EL (cell line): ENCODE results near the gene PGM5.

Experiments
- DNase-seq: peaks from one replicate; pipeline ENCODE4 v3.0.0-alpha.2; 2016

The PGM5 gene

DNA sequence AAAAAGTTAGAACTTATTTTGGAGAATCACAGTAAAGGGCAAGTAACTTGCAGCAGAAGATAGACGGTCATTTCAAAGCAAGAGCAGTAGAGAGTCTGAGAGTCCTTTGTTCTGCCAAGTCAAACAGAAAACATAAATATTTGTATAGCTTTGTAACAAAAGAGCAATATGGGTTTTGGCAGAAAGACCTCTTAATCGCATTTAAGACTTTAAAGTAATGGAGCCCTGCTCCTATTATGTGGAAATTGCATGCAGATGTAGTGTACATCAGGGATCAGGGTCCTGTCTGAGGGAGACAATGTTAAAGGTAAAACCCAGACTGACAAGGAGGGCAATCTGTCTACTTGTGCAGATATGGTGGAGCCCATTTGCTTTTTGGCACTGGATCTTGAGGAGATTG is 87.2 kb downstream of the PGM5 start:
- no peak for DNase-seq

DNA sequence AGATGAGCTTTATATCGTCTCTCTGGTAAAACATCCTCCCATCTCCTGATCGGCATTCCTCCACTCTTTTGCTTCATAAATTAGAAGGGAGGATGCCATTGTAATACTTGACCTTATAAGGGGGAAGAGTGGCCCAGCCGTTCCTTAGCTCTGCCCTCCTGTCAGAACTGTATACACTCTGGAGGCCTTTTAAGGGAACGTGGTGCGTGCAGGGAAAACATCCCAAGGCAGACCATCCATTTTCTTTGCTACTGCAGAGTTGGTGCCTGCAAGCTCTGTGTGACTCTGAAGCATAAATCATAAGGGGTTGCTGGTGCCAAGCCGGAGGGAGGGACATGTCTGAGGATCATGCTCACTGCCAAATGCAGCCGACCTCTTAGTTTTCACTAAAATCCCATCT is 90.4 kb downstream of the PGM5 start:
- DNase-seq, result no peak

DNA sequence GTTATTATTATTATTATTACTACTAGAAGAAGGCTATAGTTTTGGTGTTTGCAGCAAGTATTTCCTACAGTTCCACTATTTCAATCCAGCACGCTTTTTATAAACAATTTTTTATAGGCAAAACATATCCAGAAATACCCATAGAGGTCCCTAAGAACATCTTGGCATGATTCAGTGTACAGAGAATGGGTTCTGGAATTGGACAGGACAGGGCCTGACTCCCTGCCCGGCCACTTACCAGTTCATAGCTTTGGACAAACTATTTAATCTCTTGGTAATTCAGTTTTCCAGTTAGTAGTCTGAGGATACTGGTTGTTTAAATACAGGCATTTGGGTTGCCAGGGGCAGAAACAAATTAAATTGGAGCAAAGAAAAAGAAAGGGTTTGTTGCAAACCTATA is 91.2 kb downstream of the PGM5 start:
- no peak for DNase-seq

DNA sequence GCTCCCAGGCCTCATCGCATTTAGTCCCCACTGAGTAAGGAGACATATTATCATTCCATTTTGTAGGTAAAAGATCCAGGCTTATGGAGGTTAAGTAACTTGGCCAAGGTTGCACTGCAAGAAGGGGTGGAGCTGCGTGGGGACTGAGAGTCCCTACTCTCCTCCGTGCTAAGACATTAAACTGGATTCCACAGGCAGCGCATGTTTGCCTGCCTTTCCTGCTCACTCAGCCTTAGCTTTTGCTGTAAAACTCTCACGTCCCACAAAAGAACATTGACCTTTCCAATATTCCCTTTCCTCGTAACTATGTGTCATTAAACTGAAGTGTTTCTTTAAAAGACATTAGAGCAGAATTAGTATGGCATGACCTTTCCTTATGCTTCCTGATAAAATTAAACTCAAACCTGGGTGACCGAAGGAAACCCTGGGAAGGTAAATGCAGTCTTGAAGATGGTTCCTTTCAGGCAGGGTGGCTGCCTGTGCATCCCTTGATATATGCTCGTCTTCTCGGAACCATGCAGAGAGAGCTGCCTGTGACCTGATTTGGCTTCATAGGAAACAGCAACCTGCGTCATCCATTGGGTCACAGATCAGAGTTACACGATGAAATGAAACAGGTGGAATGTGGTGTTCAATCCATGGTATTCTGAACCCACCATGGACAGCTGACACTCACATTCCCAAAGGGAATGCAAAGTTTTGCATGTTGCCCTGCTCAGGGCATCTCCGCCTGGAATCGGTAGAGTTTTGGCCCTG is 98.3 kb downstream of the PGM5 start:
- DNase-seq, result no peak

DNA sequence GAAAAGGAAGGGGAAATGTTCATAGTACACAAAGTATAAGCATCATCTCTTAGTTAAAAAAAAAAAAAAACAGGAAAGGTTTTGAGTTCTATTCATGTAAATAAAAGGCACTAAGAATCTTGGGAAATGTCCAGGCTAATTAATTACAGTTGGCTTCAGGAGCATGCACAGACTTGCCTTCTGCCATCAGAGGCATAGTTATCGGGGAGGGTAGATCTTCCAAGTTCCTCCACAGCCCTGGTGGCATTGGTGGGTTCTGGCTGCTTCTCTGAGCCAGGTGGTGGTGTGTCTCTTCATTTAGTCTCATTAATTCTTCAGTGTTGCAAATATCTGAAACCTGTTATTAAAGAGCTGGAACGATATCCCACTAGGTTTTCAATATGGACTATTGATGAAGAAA is 99.0 kb downstream of the PGM5 start:
- DNase-seq, result no peak

DNA sequence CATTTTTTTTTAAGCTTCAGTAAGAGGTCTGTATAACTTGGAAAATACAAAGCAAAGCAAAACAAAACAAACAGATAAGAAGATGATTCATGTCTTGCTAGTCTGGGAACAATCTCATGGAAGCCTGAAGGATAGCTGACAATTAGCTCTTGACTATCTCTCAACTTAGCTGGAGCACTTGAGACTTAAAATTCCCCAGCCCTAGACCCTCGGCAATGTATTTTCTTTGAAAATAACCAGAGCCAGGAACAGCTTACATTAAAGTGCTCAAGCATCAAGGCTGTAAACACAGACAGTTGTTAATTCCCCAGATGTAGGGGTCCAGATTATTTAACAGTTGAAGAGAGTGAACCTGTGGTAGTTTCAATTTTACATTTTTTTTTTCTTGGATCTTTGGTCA is 101.4 kb downstream of the PGM5 start:
- no peak for DNase-seq

DNA sequence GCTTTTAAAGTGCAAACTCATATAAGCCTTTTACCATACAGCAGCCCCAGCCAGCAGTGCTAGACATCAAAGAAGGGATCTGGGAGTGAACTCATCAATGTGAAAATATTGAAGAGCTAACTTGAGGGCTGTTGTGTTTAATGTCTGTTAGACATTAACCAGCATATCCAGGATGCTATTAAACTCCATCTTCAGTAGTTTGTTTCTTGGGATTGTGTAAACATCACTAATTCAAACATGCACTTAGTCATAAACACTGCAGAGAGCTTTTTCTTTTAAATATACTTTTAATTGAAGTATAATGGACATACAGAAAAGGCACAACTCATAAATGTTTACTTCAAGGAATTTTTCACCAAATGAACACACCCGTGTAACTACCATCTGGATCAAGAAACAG is 102.5 kb downstream of the PGM5 start:
- no peak for DNase-seq

DNA sequence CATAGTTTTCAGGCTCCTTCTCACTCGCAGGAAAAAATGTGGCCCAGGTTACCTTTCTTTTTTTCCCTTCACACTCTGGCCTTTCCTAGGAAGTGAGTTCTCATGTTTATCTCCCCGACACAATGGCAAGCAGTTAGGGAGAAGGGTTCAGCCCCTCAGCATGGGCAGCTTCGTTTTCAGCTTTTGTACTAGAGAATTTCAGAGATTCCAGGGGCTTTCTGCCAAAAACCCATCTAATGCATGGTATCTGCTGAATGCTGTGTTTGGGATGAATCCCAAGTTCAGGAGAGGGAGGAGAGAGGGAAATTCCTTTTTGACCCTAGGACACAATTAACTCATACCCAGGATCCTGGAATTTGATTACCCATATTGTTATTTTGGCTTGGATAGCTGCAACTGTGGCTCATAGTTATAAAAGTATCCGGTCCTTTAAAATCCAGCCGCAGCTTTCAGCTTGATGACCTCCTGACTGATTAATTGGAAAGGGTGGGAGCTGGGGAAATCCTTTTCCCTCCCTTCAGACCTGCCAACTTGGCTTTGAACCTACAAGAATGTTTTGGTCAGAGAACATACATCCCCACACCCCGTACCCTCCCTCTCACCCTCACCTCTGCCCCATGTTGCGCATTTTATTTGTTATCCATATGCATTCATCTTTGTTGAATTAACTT is 105.8 kb downstream of the PGM5 start:
- DNase-seq, result peak; percentile 8

DNA sequence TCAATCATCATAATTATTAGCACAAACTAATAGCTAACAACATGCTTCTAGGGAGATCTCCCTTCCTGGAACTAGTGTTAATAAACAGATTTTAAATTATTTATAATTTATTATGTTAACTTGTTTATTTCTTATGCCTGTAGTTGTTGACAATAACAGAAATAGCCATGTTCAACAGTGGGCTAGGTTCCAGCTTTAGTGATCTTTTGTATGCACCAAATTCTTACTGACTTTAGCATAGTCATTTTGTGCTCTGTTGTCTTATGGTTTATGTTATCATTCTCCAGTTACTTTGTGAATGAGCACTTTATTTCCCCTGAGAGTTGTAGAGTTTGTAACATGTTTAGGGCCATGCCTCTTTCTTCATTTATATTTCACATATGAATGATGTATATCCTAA is 113.7 kb downstream of the PGM5 start:
- no peak for DNase-seq

DNA sequence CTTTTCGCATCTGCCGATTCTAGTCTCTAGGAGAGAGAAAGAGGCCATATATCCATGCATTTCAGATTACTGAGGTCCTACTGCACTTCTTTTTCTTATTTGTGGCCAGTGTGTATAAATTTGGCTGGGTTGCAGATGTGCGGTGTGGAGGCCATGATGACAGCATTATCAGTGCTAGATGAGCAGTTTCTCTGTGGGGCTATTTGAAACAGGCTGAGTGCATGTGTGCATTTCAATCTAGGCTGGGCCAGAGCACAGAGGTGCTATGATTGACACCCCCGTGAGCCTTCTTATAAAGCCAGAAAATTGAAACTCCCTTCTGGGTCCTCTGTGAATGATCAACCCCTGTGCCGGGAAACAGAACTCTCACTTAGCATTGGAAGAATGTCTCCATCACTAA is 114.2 kb downstream of the PGM5 start:
- no peak for DNase-seq

DNA sequence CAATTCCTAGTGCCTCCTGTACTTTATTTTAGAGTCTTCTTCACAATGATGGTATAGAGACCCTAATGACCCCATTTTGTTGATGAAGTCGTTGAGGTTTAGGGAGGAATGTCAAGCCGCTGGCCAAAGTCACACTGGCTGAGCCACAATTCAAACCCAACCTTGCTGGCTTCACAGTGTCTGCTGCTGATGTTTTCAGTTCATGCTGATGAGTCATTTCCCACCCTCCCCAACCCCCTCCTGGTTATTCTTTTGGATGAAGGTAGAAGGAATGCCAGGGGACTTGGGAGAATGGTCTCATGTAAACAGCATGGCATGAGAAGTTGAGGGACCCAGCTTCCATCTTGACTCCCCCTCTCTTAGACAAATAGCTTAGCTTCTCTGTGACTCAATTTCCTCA is 115.7 kb downstream of the PGM5 start:
- no peak for DNase-seq

DNA sequence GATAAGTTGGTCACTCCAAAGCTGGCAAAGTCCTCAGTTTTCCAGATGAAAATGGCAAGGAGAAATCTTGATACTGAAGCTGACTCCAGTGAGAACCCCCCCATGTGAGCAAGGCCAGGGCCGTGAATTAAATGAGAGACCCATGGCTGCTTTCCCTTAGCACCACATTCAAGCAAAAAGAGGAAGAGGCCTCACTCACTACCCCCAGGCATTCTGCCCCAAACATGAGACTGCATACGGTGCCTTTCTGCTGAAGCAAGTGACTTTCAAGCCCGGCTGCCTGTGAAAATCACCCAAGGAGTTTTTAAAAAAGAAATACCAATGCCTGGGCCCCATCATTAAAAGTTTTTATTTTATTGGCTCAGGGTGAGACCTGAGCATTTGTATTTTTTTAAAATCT is 117.4 kb downstream of the PGM5 start:
- no peak for DNase-seq

DNA sequence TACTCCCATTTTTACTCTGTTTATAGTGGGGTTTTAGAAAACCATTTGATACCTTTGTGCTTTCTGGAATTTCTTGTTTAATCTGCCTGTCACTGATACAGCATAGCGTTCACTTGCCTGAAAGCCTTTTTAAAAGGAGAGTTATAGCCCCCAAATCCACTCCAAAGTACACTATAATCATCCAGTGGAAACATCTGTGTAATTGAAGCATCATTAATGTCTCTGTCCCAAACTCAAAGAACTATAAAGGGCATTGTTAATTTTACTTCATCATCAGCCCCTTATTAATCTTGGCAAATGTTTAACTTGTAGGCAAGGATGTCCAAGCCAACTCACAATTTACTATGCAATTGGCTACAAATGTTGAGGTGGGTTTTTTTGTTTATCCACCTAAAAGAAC is 120.0 kb downstream of the PGM5 start:
- no peak for DNase-seq

DNA sequence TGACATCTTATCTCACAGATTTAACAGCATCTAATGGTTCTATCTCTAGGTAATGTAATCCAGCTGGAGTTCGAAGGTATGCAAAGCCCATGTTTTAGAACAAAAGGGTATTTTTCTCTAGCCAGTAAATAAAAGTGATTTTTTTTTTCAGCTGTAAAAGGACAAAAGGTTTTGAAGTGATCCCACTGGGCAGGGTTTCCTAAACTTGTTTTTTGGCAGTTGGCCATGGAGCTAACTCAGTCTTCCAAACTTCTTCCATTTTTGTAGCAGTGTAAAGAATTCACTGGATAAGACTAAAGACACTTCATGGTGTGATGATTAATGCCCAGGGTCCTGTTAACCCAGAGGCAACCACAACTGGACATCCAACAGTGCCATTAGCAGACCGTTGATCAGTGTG is 120.4 kb downstream of the PGM5 start:
- no peak for DNase-seq

DNA sequence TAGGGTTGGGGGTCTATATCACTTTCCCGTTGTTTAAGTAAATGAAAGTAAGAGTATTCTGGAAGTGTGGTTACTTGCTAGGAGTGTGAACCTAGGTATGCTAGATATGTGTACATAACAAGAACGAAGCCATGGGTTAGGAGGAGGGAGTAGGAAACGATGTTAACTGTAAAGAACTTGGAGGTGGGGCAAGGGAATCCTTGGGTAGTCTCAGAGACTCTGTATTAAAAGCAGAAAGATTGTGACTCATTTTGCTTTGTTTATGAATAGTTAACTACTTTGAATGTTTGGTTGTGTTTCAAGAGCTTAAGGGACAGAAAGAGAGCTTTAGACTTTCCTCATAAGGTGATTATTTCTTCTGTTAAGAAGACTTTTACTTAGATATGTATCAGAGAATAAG is 124.4 kb downstream of the PGM5 start:
- DNase-seq, result no peak

DNA sequence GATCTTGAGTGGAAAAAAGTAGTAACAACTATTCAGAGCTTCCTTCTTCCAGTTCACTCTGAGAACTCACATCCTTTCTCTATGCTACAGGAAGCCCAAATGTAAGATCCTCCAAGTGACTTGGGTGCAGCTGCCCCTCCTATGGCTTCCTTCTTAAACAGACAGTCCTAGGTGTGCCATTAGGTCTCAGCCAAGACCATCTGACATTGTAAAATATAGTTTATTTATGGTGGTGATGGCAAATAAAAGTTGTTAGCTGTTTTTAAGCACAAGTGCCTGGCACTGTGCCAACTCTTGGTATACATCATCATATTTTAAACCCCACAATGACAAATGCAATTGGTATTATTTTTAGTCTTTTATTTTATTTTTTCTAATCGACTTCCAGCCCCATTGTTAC is 126.1 kb downstream of the PGM5 start:
- no peak for DNase-seq

DNA sequence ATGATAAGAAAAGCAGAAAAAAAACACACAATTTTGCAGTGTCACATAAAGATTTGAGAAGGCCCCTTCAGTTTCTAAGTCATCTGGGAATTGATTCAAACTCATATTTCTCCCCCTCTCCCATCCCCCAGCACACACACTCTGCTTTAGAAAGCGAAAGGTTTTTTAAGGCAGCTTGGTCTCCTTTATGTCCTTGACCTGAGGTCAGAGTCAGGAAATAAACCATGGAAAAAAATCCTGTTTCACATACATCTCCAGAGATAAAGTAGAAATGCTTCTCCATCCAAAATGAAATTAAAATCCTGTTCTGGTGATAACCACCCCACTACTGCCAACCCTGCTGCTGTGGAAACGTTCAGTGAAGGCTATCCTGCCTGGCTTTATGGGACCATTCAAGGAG is 131.7 kb downstream of the PGM5 start:
- DNase-seq, result no peak

DNA sequence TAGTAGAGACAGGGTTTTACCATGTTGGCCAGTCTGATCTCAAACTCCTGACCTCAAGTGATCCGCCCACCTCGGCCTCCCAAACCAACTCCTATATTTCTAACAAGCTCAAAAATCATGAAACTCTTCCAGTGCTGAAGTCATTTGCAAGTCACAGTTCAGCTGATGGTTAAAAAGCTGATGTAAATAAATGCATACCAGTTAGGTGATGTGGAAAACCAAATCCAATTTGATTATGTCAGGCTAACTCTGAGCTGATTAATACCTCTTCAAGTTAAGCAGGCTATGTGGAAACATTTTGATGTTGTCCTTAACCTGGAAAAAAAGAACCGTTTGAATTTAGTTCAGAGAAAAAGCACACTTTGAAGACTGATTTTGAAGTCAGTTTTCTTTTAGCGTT is 133.2 kb downstream of the PGM5 start:
- DNase-seq, result peak; percentile 53

DNA sequence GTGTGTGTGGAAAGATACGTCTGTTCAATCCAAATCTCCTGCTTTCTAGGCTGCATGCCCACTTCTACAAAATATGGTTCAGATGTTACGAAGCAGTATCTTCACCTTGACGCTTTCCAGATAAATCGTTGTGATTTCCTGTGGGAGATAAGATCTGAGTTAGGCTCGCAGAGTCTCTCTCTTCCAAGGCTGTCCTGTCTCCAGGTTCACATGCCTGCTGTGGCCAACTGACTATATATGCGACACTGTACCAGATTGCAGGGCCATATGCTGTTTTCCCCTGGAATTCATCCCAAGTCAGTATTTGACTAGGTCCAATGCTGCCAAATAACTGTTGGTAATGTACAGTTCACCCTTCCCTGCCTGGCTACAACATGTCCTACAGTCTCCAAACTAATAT is 136.4 kb downstream of the PGM5 start:
- DNase-seq, result no peak

DNA sequence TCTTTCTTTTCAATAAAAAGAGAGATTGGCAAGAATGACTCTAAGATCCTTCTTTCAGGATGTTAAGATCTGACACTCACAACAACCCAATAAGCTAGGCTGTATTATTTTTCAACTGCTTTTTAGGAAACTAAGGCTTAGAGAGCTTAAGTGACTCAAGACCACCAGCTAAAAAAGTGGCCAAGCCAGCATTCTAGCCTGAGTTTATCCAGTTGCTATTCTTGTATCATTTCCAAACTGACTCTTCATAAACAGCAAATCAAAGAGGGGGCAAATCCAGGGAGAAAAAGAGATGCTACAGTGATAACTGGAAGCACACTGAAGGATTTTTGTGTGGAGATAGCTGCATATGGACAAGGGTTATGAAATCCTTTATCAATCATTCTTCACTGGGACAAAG is 137.1 kb downstream of the PGM5 start:
- DNase-seq, result no peak

DNA sequence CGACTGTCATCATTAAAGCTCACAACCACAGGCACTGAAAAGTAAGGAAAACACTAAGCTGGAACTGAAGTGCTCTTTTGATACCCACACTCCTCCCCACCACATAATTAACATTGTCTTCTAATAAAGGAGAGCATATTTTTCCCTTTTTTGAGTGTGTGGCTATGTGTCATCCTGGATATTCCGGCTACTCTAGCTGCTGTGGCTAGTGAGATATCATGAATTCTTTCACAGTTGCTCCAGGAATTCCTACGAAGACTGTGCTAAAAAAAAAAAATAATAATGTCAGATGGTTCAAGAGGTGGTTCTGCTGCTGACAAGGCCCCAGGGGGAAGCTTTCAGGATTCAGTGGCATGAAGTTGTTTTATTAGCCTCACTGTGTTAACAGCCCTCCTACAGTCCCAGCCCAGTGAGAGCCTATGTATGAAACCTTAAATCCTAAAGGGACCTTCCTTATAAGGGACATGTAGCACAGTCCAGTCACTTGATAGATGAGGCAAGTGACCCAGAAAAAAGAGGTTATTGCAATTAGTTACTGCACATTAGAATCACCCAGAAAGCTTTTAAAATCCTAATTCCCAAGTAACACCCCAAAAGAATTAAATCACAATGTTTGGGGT is 137.7 kb downstream of the PGM5 start:
- DNase-seq, result peak; percentile 61

DNA sequence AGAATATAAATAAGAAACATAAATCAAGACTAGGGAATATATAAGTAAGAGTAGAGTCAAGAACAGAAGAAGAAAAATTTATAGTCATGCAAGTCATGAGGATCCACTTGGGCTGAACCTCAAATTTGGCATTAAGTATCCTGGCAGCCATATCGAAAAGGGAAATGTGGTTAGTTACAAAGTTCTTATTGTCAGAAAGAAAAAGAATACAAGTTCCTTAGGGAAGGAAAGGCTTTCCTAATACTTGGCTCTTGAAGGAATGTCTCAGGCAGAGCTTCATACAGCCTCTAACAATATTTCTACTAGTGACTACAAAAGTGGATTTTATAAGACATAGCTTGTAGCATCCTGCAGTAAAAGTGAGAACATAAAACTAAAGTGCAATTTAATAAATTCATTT is 138.8 kb downstream of the PGM5 start:
- DNase-seq, result no peak

DNA sequence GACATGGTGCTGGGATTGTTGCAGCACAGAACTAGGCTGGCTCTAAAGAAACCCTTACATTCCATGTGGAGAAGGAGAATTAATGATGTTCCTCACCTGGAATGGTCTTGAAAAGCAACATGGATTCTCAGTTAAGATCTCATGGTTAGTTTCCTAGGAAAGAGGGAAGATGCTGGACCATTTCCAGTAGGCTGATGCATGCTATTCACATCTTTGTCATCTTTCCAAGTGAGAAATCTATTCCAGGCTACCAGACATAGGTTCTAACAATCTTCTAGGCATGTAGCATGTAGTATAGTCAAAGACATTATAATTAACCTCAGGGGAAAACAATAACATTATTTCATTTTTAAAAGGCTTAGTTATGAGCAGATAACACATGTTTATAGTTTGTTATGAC is 139.9 kb downstream of the PGM5 start:
- DNase-seq, result peak; percentile 6

DNA sequence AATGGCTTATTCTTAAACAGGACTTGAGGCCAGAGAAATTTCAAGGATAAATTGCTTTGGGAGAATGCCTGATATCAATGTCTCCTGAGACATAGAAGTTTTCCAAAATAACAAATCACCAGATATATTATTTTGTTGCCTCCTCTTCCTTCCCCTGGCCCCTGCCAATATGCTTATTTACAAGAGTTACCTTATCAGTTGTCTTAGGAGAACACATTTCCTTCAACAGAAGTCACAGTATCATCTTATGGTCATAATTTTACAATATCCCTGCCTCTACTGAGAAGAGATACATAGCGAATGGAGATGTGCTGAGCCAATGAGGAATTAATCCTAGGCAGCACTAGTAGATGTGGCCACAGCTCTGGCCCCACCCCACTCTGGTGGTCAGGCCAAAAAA is 141.2 kb downstream of the PGM5 start:
- no peak for DNase-seq

DNA sequence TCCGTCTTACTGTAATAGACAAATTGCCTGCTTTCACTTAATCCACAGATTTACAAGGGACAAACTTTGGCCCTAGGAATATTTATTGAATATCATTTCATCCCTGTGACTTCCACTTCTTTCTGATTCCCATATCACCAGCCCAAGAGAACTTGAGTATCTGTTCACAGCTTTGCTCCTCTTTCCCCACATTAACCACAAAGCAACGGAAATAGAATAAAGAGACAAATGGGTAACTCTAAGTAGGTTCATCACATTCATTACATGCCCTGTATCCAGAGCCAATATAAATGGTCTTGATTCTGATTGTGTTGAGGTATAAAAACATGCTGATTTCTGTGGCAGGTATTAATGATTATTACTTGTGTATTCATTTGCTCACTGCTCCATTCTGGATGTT is 142.4 kb downstream of the PGM5 start:
- no peak for DNase-seq
